Liver (tissue), 3 donors: ENCODE measurements around the gene AP4B1.

ENCODE experiments used
- CTCF ChIP-seq: fragments of 150-350 bp; IDR thresholded peaks from 2 replicates; pipeline ENCODE4 v1.5.1; 2017; ENCODE audit warnings: improper control_type of control experiment, low read depth, low read length; ENCODE audit not compliant: missing input control
- RAD21 ChIP-seq, 2 donors: IDR thresholded peaks; 2 replicates each; pipeline ENCODE4 v1.6.1; 2016; ENCODE audit warnings: antibody characterized with exemption in 2 of 2, mild to moderate bottlenecking in 2 of 2
- RXRA ChIP-seq, 2 donors: IDR thresholded peaks; 2 replicates each; pipeline ENCODE4 v1.6.1; 2017 to 2018; ENCODE audit warnings: antibody characterized with exemption in 2 of 2, mild to moderate bottlenecking in 1 of 2
- TAF1 ChIP-seq: conservative IDR thresholded peaks from 2 replicates; pipeline ENCODE4 v1.6.1; 2016; ENCODE audit warnings: antibody characterized with exemption, mild to moderate bottlenecking
- YY1 ChIP-seq: IDR thresholded peaks from 2 replicates; pipeline ENCODE4 v1.6.1; 2016; ENCODE audit warnings: antibody characterized with exemption, mild to moderate bottlenecking
- donor health status: healthy.
- donor health status: healthy.

- TF ChIP-seq TAF1 (no peak), RXRA (IDR thresholded peaks at IDR 0.05) (no peak), YY1 (no peak), CTCF (no peak), RAD21 (IDR thresholded peaks at IDR 0.05) (no peak)
Observed at GRCh38 chr1:113872219-113872935, 32.2 kb downstream of the AP4B1 start.
